Muscle of leg (tissue), 11 donors: ENCODE data around the gene GMPPB. TPM values are rescaled to one million over a fixed set of nuclear protein-coding genes. Genes with fewer than 3 reads are reported as not detected.

ENCODE experiments used
- DNase-seq: peaks from one replicate; pipeline ENCODE4 v3.0.0; 2013
- H3K27ac ChIP-seq: one replicate; pipeline ENCODE4 v1.5.1; 2013; ENCODE audit warnings: mild to moderate bottlenecking, low read length, control low read depth
- H3K27me3 ChIP-seq: one replicate; pipeline ENCODE4 v1.6.1; 2013; ENCODE audit warnings: low read length; ENCODE audit not compliant: control insufficient read depth, insufficient read depth
- H3K36me3 ChIP-seq: one replicate; pipeline ENCODE4 v1.6.1; 2013; ENCODE audit warnings: low read length; ENCODE audit not compliant: control insufficient read depth, insufficient read depth
- H3K4me1 ChIP-seq: one replicate; pipeline ENCODE4 v1.6.1; 2013; ENCODE audit warnings: low read length; ENCODE audit not compliant: control insufficient read depth, insufficient read depth
- H3K4me3 ChIP-seq: one replicate; pipeline ENCODE4 v1.5.1; 2013; ENCODE audit warnings: low read length, control low read depth
- H3K9me3 ChIP-seq: replicated peaks from 2 replicates; pipeline ENCODE4 v1.6.1; 2013; ENCODE audit warnings: low read depth, low read length; ENCODE audit not compliant: control insufficient read depth
- WGBS: methylation state at CpG from one replicate; pipeline ENCODE4 v1.1.5; 2013; ENCODE audit warnings: missing lambda C conversion rate; ENCODE audit not compliant: insufficient coverage; 5-methylcytosine and 5-hydroxymethylcytosine counted together
- polyA plus RNA-seq, 8 donors: library from polyadenylated mRNA; unstranded; fragments of 120-200 nt; gene quantifications; one replicate each; pipeline versions ENCODE4 v1.2.1 to v1.2.3, GENCODE V29; 2013; ENCODE audit warnings: inconsistent platforms in 1 of 8, low replicate concordance in 1 of 8; ENCODE audit not compliant: insufficient read length in 8 of 8, insufficient read depth in 1 of 8
- total RNA-seq: library from RNA; stranded (reverse); fragments of 120-200 nt; gene quantifications from one replicate; pipeline ENCODE4 v1.2.4, GENCODE V29; 2013

The GMPPB gene
- total and polyA plus RNA-seq, 9 donors, result 11.1 to 15.3 (median 12.4) TPM

DNA sequence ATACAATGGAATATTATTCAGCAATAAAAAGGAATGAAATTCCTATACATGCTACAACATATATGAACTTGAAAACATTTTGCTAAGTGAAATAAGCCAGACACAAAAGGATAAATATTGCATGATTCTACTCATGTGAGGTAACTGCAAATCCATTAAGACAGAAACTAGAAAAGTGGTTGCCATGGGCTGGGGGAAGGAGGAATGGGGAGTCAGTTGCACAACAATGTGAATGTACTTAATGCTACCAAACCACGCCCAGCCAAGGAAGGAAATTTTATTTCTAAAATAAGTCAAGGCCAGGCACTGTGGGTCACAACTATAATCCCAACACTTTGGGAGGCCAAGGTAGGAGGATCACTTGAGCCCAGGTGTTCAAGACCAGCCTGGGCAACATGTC lies 9.8 kb upstream of the GMPPB start:
- no peak overlapping the region for H3K4me3 ChIP-seq
- H3K9me3 ChIP-seq, result no peaks in the 10 kb centered on the region
- H3K36me3 ChIP-seq, result peaks cover 70% of the 10 kb centered on the region
- H3K27ac ChIP-seq, result no peak overlapping the region
- no peak for DNase-seq
- no CpG with 5 or more reads among the region's 1 CpG for WGBS
- no peaks in the 10 kb centered on the region for H3K4me1 ChIP-seq
- H3K27me3 ChIP-seq, result no peaks in the 10 kb centered on the region

DNA sequence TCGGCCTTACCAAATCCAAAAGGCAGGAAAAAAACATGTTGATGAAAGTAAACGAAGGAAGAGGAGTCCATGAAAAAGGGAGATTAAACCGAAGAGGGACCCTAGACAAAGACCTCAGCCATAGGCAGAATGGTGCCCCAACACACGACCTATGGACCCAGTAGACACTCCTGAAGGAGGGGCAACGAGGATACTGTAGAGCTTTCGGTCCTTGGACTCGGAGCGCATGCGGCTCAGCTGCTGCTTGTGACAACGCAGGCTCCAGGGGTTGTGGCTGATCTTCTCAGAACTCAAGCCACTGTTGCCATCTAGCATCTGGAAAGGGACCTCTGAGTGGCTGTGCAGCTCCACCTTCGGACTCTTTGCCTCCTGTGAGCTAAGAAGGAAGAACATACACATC lies 8.8 kb upstream of the GMPPB start:
- 92% methylated on average over 8 of the region's 11 CpGs for WGBS
- DNase-seq, result no peak
- H3K4me3 ChIP-seq, result no peak overlapping the region
- H3K9me3 ChIP-seq, result no peaks in the 10 kb centered on the region
- no peaks in the 10 kb centered on the region for H3K4me1 ChIP-seq
- peaks cover 68% of the 10 kb centered on the region for H3K36me3 ChIP-seq
- no peaks in the 10 kb centered on the region for H3K27me3 ChIP-seq
- no peak overlapping the region for H3K27ac ChIP-seq

DNA sequence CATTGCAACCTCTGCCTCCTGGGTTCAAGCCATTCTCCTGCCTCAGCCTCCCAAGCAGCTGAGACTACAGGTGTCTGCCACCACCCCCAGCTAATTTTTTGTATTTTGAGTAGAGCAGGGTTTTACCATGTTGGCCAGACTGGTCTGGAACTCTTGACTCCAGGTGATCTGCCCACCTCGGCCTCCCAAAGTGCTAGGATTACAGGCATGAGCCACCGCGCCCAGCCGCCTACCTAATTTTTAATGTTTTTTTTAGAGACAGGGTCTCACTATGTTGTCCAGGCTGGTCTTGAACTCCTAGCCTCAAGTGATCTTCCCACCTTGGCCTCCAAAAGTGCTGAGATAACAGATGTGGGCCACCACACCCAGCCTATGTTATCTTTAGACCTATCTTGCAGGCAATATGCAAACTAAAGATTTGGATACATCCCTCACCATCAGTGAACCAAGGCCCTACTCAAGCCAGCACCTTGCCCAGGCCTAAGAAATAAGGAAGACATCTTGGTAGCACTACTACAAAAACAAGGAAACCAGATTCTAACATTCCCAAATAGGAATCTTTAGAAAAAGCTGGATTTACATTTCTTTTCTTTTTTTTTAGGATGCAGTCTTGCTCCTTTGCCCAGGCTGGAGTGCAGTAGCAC lies 6.3 kb upstream of the GMPPB start:
- DNase-seq, result no peak
- WGBS, result 96% methylated on average over 4 of the region's 4 CpGs
- H3K27ac ChIP-seq, result no peak overlapping the region

DNA sequence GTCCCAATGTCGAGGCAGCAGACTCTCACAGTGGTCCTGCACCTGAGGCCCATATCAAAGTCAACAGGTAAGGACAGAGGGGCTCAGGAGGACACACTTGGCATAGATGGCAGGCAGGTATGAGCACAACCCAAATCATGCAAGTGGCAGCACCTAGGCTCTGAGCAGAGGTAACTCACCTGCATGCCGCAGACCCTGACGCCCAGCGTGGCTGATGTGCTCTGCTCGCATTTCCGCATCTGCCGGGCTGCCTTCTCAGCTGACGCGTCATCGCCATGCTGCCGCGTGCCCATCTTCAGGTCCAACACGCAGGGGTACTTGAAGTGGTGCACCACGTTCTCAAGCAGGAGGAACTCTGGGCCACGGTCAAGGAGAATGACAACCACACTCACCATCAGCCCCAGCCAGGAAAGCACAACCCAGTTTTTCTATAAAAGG lies 4.2 kb upstream of the GMPPB start:
- Histone ChIP-seq H3K36me3 (peaks cover 63% of the 10 kb centered on the region), H3K27ac (no peak overlapping the region), H3K27me3 (no peaks in the 10 kb centered on the region), H3K4me3 (no peak overlapping the region), H3K9me3 (no peaks in the 10 kb centered on the region), H3K4me1 (peaks cover 13% of the 10 kb centered on the region)
- 93% methylated on average over 13 of the region's 15 CpGs for WGBS
- no peak for DNase-seq

More for the DNA sequence above, 6.3 kb upstream of the GMPPB start:
- H3K4me3 ChIP-seq, result no peak overlapping the region
- H3K9me3 ChIP-seq, result no peaks in the 10 kb centered on the region
- no peaks in the 10 kb centered on the region for H3K27me3 ChIP-seq
- peaks cover 80% of the 10 kb centered on the region for H3K36me3 ChIP-seq
- no peaks in the 10 kb centered on the region for H3K4me1 ChIP-seq

DNA sequence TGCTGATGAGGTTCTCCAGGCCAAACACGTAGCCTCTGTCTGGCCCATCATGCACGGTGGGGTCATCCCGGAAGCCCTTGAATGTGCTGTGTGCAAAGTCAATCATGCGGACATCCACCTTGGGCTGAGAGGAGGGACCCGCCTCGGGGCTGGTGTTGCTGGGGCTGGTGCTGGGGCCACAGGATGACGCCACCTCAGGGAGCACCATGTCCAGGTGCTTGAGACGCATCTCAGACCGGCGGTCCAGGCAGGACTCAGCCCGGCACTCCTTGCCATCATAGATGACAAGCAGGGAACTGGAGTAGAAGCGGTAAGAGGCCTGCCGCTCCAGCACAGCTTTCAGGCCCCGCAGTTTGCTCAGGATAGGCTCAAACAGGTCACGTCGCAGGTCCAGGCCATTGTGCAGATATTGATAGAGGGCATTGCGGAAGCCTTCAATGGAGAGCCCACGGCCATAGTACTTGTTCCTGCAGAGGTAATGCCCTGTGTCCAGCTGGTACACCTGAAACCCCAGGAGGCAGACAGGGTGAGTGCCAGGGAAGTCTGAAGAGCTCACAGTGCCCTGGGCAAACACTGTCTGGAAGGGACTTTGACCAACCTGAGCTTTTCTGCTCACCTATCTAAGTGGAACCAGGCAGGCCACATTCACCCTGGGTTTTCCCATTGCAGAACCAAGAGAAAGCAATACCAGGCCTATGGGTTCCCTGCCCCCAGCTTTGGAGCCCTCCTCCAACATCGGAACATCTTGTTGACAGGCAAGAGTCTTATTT lies 3.6 kb upstream of the GMPPB start:
- H3K36me3 ChIP-seq, result peaks cover 62% of the 10 kb centered on the region

DNA sequence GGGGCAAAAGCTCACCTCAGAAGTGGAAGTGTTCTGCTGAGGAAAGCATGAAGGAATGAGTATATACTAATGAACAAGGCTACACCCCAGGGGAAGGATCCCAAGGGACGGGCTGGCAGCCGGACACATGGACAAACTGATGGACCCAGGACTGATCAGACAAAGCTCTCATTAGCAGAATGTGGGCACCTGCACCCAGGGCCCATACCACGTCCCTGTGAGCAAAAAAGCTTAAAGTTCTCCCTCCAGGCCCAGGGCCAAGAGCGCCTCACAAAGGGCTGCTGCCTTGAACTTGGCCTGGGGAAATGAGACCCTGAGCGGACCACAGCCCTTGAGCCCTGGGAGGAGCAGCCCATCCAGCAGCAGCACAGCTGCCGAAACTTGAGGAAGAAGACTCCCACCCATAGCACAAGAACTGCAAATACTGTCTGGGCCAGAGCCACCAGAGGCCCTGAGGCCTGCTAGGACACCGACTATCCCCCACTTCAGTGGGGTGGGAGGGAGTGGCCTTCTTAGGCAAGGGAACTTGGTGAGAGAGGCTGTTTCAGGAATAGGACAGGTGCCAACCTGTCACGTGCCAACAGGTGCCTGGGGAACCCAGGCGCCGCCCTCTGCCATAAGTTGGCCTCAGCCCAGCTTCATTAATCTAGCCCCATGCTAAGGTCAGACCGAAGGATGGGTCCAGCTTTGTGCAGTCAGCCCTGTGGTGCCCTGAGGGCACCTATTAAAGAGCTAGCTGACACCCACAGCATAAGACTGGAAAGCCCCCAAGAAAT lies 2.3 kb upstream of the GMPPB start:
- H3K27ac ChIP-seq, result no peak overlapping the region

More for the DNA sequence above, 3.6 kb upstream of the GMPPB start:
- peak; percentile 35 for DNase-seq
- H3K4me1 ChIP-seq, result peaks cover 19% of the 10 kb centered on the region
- H3K4me3 ChIP-seq, result no peak overlapping the region
- no peaks in the 10 kb centered on the region for H3K9me3 ChIP-seq
- no peaks in the 10 kb centered on the region for H3K27me3 ChIP-seq
- H3K27ac ChIP-seq, result no peak overlapping the region
- WGBS, result 83% methylated on average over 18 of the region's 19 CpGs

DNA sequence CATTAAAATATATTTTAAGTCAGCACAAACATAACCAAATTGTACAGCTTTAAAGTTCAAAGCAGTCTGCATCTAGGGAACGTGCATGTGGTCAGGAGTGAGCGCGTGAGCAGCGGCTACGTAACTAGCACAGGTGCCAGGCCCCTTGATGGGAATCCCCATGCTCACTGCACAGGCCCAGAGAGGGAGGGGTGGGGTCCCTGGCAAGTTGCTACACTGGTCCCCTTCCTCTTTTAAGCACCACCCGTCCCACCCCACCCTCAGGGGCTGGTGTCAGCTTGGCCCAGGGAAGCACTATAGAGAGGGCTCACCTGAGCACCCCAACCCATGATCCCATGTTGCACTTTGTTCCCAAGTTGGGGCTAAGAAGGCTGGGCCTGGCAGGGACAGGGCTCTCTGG lies 835 bp upstream of the GMPPB start:
- no peaks in the 10 kb centered on the region for H3K9me3 ChIP-seq
- DNase-seq, result peak; percentile 52
- peaks cover 64% of the 10 kb centered on the region for H3K36me3 ChIP-seq
- H3K27ac ChIP-seq, result peak overlapping the region; percentile 95
- peak overlapping the region; percentile 54 for H3K4me3 ChIP-seq
- no peaks in the 10 kb centered on the region for H3K27me3 ChIP-seq
- peaks cover 25% of the 10 kb centered on the region for H3K4me1 ChIP-seq
- no CpG with 5 or more reads among the region's 6 CpGs for WGBS

More for the DNA sequence above, 2.3 kb upstream of the GMPPB start:
- DNase-seq, result no peak
- peaks cover 20% of the 10 kb centered on the region for H3K4me1 ChIP-seq
- H3K27me3 ChIP-seq, result no peaks in the 10 kb centered on the region
- no peaks in the 10 kb centered on the region for H3K9me3 ChIP-seq
- no peak overlapping the region for H3K4me3 ChIP-seq
- WGBS, result 85% methylated on average over 5 of the region's 11 CpGs
- H3K36me3 ChIP-seq, result peaks cover 63% of the 10 kb centered on the region

DNA sequence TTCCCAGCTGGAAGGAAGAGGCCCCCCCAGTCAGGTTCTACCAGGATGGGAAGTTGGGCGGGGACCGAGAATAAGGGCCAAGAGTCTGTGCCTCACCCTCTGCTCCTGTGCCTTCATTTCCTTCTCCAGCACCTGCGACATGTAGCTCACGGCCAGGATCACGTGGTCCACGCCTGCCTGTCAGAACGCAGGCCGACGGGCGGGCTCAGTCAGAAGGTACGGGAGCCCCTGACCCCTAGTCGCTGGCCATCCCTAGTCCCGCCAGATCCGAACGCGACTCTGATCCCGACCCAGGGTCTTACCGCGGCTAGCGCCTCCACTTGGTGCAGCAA lies 489 bp downstream of the GMPPB start:
- H3K27me3 ChIP-seq, result peaks cover 5% of the 10 kb centered on the region
- H3K4me3 ChIP-seq, result peak overlapping the region; percentile 99
- WGBS, result 0% methylated on average over 19 of the region's 20 CpGs
- DNase-seq, result peak; percentile 58
- peak overlapping the region; percentile 93 for H3K27ac ChIP-seq
- H3K4me1 ChIP-seq, result peaks cover 36% of the 10 kb centered on the region
- H3K9me3 ChIP-seq, result no peaks in the 10 kb centered on the region
- H3K36me3 ChIP-seq, result peaks cover 58% of the 10 kb centered on the region

DNA sequence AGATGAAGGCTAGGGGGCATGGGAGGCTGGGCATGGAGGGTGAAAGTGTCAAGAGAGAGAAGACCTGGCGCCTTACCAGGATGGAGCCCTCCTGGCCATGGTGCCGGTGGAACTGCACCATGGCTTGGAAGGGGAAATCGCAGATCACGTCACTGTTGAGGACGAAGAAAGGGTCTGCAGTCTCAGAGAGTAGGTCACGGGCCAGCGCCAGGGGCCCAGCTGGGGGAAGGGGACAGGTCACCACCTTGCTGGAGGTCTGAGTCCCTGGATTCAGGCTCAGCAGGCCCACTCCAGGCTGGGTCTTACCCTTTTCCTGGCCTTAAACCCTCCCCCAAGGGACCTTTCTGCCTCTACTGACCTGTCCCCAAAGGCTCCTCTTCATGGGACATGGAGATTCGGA lies 855 bp downstream of the GMPPB start:
- Histone ChIP-seq H3K4me3 (peak overlapping the region; percentile 99), H3K4me1 (peaks cover 40% of the 10 kb centered on the region)

More for the DNA sequence above, 855 bp downstream of the GMPPB start:
- WGBS, result 71% methylated on average over 6 of the region's 8 CpGs
- H3K36me3 ChIP-seq, result peaks cover 54% of the 10 kb centered on the region
- peaks cover 6% of the 10 kb centered on the region for H3K27me3 ChIP-seq
- H3K9me3 ChIP-seq, result no peaks in the 10 kb centered on the region
- peak; percentile 33 for DNase-seq
- peak overlapping the region; percentile 93 for H3K27ac ChIP-seq
